Right renal pelvis (tissue), 4 donors: Measurements from ENCODE around the gene UBE2K. TPM values are rescaled to one million over a fixed set of nuclear protein-coding genes. Genes with fewer than 3 reads are reported as not detected.
"Not testable (repeated sequence)": the region's sequence is repeated elsewhere in the genome, so short reads cannot be mapped to it uniquely, and the experiment has no call there.

Source experiments
- DNase-seq, 4 donors: peaks; one replicate each; pipeline ENCODE4 v3.0.0-alpha.2; 2013; ENCODE audit warnings: low read depth in 4 of 4, low spot score in 3 of 4, missing footprints in 1 of 4
- polyA plus RNA-seq, 4 donors: library from polyadenylated mRNA; unstranded; fragments of 120-200 nt; gene quantifications; one replicate each; pipeline ENCODE4 v1.2.1, GENCODE V29; 2013; ENCODE audit not compliant: insufficient read length in 4 of 4

Gene UBE2K
- polyA plus RNA-seq, 4 donors = 89.1 to 110 (median 104) TPM

DNA sequence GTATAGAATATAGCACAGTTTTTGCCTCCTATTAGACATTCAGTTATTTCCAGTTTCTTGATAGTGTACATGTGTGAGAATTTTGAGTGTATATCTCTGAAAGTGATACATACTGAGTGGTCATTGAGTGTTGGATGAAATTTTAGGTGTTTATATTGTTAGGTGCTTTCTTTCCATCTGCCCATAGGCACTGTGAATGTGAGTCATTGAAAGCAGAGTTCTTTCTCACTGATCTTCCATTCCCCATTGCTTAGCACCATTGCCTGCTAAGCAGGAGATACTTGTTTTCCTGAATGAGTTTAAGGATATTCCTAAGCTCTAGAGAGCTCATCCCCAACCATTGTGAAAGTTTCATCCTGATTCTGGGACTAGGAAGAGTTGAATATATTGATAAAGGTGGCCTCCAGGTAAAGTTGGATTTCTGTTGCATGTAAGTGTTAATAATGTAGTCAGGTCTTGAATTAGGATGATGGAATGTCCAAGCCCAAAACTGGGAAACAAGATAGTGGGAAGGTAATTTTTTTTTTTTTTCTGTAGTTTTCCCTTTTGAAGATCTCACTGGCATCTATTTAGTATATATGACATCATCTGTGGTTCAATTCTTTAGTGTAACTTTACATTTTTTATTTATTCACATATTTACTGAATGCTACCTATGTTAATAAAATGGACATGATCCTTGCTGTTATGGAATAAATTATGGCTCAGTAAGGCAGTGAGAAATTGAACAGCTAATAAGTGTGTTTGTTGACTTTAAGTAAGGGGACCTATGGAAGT, 22.1 kb downstream of the UBE2K start:
- no peak for DNase-seq

DNA sequence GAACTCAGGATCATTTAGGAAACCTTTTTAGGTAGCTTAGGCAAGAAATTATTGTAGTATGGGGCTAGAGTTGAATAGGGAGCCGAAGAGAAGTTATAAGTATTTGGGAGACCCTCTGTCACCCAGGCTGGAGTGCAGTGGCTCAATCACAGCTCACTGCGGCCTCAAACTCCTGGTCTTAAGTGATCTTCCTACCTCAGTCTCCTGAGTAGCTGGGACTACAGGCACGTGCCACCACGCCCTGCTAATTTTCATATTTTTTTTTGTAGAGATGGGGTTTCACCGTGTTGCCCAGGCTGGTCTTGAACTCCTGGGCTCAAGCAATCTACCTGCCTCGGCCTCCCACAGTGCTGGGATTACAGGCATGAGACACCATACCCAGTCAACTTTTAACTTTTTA, 23.3 kb downstream of the UBE2K start:
- not testable (repeated sequence) for DNase-seq

DNA sequence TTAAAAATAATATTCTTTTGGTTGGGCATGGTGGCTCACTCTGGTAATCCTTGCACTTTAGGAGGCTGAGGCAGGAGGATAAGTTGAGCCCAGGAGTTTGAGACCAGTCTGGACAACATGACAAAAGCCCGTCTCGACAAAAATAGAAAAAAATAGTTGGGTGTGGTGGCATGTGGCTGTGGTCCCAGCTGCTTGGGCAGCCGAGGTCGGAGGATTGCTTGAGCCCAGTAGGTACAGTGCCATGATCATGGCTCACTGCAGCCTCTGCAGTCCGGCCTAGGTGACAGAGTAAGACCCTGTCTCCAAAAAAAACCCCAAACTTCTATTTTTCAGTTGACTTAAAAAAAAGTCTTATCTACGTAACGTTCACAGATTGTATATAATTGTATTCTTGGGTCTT, 23.9 kb downstream of the UBE2K start:
- DNase-seq = no peak

DNA sequence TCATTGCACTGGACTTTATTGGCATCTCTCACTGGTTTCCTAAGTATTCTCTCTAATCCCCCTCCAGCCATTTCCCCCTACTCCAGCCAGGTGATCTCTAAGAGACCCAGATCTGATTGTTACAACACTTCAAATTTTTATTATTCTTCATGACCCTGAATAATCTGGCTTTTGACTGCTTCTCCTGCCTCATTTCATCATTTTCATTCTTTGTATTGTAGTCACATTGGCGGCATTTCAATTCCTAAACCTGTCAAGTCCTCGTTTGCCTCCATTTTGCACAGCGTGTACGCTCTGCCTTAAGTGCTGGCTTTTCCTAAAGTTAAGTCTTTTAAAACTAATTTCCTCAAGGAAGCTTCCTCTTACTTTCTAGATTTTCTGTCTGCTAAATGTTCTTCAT, 31.6 kb downstream of the UBE2K start:
- DNase-seq = no peak

DNA sequence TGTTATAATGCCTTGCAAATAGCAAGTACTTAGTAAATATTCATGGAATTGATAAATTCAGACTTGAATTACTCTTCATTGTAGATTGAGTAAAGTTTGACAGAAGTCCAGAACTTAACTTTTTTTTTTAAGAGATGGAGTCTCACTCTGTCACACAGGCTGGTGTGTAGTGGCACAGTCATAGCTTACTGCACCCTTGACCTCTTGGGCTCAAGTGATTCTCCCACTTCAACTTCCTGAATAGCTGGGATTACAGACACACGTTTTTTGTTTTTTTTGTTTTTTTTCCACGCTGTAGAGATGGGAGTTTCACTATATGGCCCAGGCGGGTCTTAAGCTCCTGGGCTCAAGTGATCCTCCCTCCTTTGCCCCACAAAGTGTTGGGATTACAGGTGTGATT, 32.1 kb downstream of the UBE2K start:
- DNase-seq = no peak

DNA sequence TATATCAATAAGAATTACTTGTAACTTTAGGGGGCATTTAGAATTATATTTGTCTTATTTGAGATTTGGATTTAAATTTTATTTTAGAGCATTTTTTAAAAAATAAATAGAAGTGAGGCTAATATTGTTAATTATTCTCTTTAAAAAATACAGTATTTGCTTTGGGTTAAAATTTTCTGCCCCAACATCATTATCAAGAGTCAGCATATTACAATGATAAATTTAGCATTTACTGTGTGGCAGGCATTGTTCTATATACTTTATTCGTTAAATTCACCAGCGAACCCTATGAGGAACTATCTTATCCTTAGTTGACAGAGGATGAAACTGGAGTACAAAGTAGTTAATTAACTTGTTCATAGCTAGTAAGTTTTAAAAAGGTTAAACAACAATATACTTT, 34.0 kb downstream of the UBE2K start:
- no peak for DNase-seq

DNA sequence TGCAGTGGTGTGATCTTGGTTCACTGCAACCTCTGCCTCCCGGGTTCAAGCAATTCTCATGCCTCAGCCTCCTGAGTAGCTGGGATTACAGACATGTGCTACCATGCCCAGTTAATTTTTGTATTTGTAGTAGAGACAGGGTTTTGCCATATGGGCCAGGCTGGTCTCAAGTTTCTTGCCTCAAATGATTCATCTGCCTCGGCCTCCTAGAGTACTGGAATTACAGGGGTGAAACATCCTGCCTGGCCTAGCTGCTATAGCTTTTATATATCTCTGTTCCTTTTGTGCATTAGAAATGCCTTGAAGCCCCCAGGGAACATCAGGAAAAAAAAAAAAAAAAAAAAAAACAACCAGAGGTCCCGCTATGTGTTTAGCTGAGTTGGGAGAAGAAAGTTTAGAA, 34.8 kb downstream of the UBE2K start:
- DNase-seq = no peak

DNA sequence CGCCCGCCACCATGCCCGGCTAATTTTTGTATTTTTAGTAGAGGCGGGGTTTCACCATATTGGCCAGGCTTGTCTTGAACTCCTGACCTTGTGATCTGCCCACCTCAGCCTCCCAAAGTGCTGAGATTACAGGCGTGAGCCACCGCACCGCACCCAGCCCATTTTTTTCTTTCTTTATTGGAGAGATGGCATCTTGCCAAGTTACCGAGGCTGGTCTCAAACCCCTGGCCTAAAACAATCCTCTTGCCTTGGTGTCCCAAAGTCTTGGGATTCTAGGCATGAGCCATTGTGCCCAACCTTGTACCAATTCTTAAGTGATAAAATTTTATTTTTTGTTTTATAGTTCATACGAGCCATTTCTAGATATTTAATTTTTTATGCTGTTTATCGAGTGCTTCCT, 41.7 kb downstream of the UBE2K start:
- not testable (repeated sequence) for DNase-seq

DNA sequence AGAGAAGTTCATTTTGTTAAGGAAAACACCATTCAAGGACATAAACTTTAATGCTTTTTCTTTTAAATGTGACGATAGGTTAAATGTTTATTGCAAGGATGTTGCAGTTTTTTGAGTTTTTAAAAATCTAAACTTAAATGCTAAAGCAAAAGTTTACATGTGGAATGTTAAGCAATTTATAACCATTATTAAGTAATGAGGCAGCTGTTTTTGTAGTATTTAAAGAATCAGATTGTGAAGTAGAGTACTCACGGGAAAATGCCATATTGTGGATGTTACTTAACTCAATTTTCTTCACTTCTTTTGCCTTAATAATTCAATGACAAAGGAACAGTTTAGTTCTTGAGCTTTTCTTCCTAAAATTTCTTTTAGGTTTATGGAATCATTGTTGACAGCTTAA, 43.5 kb downstream of the UBE2K start:
- DNase-seq = no peak

DNA sequence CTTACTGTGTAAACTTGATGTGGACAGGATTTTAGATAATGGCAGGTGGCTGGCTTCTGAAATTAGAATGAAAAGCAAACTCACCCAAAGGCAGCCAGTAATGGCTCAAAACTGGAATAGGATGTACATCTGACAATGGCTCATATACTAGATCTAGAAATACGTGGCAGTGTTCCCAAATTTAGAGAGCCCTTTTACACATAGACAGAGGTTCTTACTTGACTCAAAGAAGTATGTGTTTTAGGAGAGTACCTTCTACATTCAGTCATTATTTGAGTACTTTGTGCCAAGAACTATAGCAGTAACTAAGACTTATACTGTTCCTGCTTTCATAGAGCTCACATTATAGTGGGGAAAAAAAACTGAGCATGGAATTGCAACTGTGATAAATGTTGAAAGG, 48.0 kb downstream of the UBE2K start:
- no peak for DNase-seq

DNA sequence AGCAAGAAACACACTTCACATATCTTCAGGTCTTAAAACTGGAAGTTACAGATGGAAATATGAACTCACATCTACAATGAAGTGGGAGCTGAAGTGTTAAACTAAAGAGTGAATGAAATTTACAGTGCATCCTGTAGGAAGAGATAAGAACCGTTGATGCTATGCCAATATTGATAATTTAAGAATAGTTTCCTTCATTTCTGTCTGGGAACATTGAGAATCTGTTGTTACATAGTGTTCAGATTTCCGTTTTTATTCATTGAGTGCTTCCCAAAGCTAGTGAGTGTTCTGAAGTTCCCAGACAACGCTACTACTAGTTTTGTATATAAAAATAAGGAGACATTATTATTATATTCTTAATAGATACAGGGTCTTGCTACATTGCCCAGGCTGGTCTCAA, 52.3 kb downstream of the UBE2K start:
- no peak for DNase-seq

DNA sequence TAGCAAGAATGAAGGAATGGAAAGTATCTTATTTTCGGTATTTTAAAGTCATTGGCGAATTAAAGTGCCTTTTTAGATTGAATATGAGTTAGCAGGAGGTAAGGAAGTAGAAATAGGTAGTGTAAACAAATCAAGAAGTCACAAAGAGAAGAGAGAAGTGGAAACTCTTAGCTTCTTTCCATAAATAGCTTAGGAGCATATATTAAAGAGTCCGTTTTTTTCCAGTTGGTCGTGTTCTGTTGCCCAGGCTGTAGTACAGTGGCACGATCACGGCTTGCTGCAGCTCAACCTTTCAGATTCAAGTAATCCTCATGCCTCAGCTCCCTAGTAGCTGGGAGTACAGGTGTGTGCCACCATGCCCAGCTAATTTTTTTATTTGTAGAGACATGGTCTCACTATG, 56.4 kb downstream of the UBE2K start:
- no peak for DNase-seq

DNA sequence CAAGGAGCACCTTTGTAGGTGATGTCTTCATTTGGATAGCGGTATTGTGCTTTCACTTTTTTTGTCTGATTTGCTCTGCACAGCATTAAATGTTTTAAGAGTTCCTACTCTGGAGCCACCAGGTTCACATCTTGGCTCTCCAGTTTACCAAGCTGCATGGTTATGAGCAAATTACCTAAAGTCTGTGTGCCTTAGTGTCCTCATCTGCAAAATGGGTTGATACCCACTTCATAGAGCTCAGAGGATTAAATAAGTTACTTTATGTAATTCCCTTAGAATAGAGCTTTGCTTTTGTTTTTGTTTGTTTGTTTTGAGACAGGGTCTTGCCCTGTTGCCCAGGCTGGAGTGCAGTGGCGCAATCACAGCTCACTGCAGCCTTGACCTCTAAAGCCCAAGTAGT, 58.2 kb downstream of the UBE2K start:
- DNase-seq = no peak

DNA sequence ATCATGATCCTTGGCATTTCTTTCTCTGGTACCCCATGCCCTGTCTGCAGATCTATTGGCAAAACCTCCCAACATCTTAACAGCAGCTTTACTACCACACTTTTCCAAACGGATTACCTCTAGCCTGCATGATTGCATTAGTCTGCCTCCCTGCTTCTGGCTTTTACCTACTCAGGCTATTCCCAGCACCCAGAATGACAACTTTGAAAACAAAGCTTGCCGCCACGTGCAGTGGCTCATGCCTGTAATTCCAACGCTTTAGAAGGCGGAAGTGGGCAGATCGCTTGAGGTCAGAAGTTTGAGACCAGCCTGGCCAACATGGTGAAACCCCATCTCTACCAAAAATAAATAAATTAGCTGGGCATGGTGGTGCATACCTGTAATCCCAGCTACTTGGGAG, 60.2 kb downstream of the UBE2K start:
- DNase-seq = no peak

DNA sequence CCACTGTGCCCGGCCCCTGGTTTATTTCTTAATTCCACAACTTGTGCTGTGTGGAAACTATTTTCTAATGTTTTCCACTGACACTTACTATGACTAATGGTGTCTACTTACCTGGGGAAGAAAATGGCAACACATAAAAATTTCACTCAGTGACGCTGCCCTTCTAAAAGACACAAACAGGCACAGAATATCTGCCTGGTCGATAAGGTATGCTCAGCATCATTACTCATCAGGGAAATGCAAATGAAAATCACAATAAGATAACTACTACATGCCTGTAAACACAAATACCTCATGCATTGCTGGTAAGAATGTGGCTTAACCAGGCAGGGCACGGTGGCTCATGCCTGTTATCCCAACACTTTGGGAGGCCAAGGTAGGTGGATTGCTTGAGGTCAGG, 61.6 kb downstream of the UBE2K start:
- DNase-seq = no peak

DNA sequence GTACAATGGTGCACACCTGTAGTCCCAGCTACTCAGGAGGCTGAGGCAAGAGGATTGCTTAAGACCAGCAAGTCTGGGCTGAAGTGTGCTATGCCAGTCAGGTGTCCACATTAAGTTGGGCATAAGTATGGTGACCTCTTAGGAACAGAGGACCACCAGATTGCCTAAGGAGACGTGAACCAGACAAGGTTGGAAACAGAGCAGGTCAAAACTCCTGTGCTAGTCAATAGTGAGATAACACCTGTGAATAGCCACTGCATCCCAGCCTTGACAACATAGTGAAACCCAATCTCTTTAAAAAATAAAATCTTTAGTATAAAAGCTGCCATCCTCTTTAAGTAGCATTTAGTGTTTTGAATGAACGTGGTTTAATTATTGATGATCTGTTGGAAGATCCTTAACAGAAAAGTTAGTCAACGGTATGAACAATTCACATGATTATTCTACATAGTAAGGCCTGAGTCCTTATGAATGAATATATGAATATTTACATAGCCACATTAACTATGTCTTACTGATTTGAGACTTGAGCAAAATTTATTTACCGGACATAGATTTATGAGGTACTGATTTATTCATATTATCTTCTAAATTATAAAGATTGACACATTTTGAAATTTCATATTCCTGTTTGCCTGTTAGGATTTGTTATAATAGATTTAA, 63.2 kb downstream of the UBE2K start:
- DNase-seq = no peak

DNA sequence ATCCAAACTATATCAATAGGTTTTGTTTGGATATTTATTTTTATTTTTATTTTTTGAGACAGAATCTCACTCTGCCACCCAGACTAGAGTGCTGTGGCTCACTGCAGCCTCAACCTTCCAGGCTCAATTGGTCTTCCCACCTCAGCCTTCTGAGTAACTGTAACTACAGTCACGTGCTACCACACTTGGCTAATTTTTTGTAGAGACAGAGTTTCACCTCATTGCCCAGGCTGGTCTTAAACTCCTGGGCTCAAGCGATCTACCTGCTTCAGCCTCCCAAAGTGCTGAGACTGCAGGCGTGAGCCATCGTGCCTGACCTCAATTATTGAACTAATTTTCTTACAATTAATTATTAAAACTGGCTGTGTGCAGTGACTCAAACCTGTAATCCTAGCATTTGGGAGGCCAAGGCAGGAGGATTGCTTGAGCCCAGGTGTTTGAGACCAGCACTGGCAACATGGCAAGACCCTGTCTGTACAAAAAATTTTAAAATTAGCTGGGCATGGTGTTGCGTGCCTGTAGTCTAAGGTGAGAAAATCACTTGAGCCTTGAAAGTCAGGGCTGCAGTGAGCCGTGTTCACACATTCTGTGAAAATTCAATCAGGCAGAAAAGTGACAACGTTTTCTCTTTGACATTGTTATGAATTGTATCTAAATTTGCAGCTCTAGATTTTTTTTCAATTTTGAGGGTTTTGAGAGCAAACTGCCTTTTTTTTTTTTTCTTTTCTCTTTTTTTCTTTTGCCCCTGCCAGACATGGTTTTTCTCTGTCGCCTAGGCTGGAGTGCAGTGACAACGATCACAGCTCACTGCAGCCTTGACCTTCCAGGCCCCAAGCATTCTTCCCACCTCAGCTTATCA, 66.0 kb downstream of the UBE2K start:
- peak in 1 of 4 donors; percentile 7 for DNase-seq

DNA sequence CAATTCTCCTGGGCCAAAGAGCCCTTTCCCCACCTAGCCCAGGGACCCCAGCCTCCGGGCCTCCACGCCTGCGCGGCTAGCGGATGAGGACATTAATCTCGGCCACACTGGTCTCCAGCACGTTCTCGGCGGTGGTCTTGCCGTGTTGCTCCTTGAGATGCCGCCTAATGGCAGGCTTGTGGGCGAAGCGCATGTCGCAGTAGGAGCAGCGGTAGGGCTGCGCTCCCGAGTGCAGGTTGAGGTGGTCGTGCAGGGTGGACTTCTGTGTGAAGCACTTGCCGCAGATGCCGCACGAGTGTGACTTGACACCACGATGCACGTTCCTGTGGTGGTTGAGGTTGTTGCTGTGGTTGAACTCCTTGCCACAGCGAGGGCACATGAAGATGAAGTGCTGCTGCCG, 72.1 kb downstream of the UBE2K start:
- DNase-seq = no peak

DNA sequence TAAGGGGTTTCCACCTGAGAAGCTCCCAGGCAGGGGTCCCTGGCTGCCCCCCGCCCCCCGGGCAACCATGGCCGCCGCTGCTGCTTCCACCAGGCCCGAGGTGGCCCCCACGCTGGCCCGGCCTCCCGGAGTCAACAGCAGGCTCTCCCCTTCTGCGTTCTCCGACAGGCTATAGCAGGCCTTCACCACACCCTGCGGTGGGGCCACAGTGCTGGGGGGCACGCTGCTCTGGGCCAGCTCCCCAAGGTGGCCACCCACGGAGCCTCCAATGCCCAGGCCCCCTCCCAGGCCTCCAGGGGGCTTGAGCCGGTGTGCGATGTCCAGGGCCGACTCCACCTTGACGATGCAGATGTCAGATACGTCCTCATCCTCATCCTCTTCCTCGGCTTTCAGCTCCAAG, 72.5 kb downstream of the UBE2K start:
- DNase-seq = no peak

DNA sequence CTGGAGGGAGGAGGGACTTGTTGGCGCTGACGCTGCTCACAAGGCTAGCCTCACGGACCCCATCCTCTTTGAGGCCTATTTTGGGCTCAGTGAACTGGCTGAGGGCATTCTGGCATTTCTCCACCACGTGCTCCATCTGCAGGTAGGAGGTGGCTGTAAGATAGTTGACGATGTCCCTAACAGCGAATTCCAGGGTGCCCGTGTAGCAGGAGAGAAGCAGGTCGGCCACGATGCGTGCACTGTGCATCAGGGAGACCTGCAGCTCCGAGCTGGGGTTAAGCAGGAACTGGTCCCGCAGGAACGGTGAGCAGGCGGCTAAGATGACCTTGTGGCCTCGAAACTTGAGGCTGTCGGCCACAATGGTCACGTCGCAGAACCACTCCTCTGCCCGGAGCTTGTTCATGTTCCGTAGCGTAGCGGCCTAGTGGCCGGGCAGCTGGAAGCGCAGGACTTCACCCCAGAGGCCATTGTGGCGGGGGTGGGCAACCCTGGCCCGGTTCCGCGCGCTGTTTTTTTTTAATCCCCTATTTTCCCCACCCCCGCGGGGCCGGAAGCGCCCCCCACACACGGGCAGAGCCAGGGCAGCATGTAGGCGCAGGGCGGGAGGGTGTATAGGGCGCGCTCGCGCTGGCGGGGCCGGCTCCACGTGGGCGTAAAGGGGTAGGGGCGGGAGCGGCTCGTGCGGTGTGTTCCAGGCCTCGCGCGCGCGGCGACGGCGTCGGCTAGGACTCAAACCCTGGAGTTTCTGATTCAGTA, 73.2 kb downstream of the UBE2K start:
- no peak for DNase-seq

DNA sequence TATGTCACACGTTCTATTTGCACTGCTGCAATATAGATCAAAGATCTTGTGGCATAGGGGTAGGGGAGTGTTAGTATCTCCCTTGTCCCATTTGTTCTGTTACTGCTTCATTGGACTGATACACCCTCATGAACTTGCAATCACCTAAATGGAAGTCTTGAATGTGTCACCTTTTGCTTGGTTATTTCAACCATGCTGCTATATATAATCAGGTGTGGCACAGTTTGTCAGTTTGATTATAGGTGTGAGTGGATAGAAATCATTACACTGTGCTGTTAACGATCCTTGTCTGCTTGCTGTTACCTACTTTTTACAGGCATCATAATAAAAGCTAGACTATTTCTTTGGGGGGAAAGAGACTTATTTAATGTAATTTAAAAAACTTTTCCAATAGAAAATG, 84.1 kb downstream of the UBE2K start:
- not testable (repeated sequence) for DNase-seq
